HCT116 (cell line): ENCODE measurements around the gene INCA1.
"Not testable (repeated sequence)": the region's sequence is repeated elsewhere in the genome, so short reads cannot be mapped to it uniquely, and the experiment has no call there.

ENCODE experiments used
- CEBPB ChIP-seq: IDR thresholded peaks from 2 replicates; pipeline ENCODE4 v1.6.1; 2012; ENCODE audit warnings: low read depth
- POLR2A ChIP-seq: IDR thresholded peaks from 2 replicates; pipeline ENCODE4 v1.7.0; 2011; ENCODE audit warnings: borderline replicate concordance; ENCODE audit not compliant: insufficient read depth, insufficient read length; ENCODE audit errors: extremely low read depth
- POLR2AphosphoS5 ChIP-seq: IDR thresholded peaks from 2 replicates; pipeline ENCODE4 v1.6.1; 2011; ENCODE audit warnings: mild to moderate bottlenecking, low read depth, low read length, moderate library complexity
- REST ChIP-seq: IDR thresholded peaks from 2 replicates; pipeline ENCODE4 v1.6.1; 2012; ENCODE audit warnings: low read depth
- SP1 ChIP-seq: IDR thresholded peaks from 2 replicates; pipeline ENCODE4 v1.6.1; 2012; ENCODE audit warnings: low read depth
- SRF ChIP-seq: IDR thresholded peaks from 2 replicates; pipeline ENCODE4 v1.6.1; 2012; ENCODE audit warnings: low read depth
- YY1 ChIP-seq: IDR thresholded peaks from 2 replicates; pipeline ENCODE4 v1.6.1; 2011; ENCODE audit warnings: low read length, low read depth, moderate library complexity, mild to moderate bottlenecking; ENCODE audit not compliant: insufficient replicate concordance; ENCODE audit errors: extremely low read depth
- TF ChIP-seq, protein P1 (sequence below), 3 experiments: fragments of 200-600 bp in 1 of 3; sonication (generic) in 1 of 3; IDR thresholded peaks in 2 of 3; conservative IDR thresholded peaks in 1 of 3; 2 replicates each; pipeline ENCODE4 v1.5.1; 2012 to 2017; ENCODE audit warnings: low read depth in 2 of 3, low read length in 2 of 3, antibody characterized with exemption in 1 of 3, borderline replicate concordance in 1 of 3, control low read depth in 1 of 3, mild to moderate bottlenecking in 1 of 3, mixed read lengths in 1 of 3, mixed run types in 1 of 3, moderate library complexity in 1 of 3; ENCODE audit not compliant: insufficient read depth in 1 of 3
- TF ChIP-seq, protein P2 (sequence below): IDR thresholded peaks from 2 replicates; pipeline ENCODE4 v1.6.1; 2012

GRCh38 chr17:5030168-5030567 is 32.8 kb upstream of the INCA1 start:
- TF ChIP-seq, protein P1, sequence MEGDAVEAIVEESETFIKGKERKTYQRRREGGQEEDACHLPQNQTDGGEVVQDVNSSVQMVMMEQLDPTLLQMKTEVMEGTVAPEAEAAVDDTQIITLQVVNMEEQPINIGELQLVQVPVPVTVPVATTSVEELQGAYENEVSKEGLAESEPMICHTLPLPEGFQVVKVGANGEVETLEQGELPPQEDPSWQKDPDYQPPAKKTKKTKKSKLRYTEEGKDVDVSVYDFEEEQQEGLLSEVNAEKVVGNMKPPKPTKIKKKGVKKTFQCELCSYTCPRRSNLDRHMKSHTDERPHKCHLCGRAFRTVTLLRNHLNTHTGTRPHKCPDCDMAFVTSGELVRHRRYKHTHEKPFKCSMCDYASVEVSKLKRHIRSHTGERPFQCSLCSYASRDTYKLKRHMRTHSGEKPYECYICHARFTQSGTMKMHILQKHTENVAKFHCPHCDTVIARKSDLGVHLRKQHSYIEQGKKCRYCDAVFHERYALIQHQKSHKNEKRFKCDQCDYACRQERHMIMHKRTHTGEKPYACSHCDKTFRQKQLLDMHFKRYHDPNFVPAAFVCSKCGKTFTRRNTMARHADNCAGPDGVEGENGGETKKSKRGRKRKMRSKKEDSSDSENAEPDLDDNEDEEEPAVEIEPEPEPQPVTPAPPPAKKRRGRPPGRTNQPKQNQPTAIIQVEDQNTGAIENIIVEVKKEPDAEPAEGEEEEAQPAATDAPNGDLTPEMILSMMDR (IDR thresholded peaks at IDR 0.05 in 2 of 3, conservative IDR thresholded peaks at IDR 0.05 in 1 of 3; ENCODE audit: borderline replicate concordance in 1 of 3, insufficient read depth in 1 of 3, low read depth in 2 of 3, low read length in 2 of 3), result not testable (repeated sequence)
- TF ChIP-seq CEBPB, YY1, SRF, SP1, POLR2A, POLR2AphosphoS5, REST: not testable (repeated sequence)
- TF ChIP-seq, protein P2, sequence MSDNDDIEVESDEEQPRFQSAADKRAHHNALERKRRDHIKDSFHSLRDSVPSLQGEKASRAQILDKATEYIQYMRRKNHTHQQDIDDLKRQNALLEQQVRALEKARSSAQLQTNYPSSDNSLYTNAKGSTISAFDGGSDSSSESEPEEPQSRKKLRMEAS, result not testable (repeated sequence)
